NCI-H2107 treated with DMSO at 0.1 percent for 48 hours (cell line): Measurements from ENCODE around the gene MFAP5.
"Not testable (repeated sequence)": the region's sequence is repeated elsewhere in the genome, so short reads cannot be mapped to it uniquely, and the experiment has no call there.

ENCODE experiments used
- DNase-seq: peaks from one replicate; lab custom pipeline; 2025; ENCODE audit not compliant: unreplicated experiment; lab: John Stamatoyannopoulos, UW

The MFAP5 gene

GRCh38 chr12:8630131-8630530 is 32.5 kb downstream of the MFAP5 start:
- DNase-seq: no peak

- DNase-seq: no peak
These were observed 33.1 kb downstream of the MFAP5 start for GRCh38 chr12:8629486-8630033.

DNA sequence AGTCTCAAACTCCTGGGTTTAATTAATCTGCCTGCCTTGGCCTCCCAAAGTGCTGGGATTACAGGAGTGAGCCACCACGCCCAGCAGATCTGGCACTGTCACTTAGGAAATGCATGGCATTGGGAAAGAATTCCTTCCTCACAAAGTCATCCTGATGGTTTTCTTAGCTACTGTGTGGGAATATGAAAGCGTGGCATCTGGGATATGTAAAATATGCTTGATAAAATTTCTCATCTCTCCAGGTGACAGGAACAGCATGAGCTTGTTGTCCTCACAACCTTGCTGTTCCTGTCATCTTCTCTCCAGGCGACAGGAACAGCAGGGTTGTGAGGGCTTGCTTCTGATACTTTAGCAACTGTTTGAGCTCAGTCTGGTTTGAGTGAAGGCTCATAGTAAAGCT is 33.9 kb downstream of the MFAP5 start:
- DNase-seq: no peak

DNA sequence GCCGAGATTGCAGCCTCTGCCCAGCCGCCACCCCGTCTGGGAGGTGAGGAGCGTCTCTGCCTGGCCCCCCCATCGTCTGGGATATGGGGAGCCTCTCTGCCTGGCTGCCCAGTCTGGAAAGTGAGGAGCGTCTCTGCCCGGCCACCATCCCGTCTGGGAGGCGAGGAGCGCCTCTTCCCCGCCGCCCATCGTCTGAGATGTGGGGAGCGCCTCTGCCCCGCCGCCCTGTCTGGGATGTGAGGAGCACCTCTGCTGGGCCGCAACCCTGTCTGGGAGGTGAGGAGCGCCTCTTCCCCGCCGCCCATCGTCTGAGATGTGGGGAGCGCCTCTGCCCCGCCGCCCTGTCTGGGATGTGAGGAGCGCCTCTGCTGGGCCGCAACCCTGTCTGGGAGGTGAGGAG is 37.9 kb downstream of the MFAP5 start:
- DNase-seq: not testable (repeated sequence)

- no peak for DNase-seq
These were observed 40.0 kb downstream of the MFAP5 start for GRCh38 chr12:8622646-8623045.

DNA sequence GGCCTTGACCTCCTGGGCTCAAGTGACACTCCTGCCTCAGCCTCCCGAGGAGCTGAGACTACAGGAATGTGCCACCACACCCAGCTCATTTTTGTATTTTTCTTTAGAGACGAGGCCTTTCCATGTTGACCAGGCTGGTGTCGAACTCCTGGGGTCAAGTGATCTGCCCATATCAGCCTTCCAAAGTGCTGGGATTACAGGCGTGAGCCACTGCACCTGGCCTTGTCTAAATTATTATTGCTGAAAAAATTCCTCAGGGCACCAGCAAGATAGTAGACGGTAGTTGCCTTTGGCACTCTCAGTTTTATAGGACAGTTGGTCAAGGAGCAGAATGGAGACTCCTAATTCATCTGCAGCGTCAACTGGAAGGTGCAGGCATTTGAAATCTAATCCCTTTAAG is 47.4 kb downstream of the MFAP5 start:
- DNase-seq: no peak

- not testable (repeated sequence) for DNase-seq
These were observed 48.7 kb downstream of the MFAP5 start for GRCh38 chr12:8613881-8614280.

DNA sequence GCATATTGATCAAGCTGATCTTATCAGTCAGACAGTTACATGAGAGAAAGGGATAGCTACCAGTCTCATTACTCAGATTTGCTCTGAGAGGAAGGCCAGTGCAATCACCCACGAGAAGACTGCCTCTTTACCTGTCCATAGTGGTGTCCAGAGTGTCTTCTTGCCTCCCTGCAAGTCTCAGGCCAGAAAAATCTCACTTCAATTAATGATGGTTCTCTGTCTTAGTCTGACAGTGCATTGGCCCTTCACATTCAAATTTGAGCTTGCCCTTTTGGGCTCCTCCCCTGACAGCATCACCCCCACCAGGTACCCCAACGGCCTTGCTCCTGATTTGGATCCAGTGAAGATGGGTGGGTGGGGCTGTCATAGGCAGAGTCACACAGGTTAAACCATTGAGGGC is 50.0 kb downstream of the MFAP5 start, which contains the start of gene AICDA:
AICDA (minus strand) TSS at position 231 of the 400 bp plus-strand sequence; CDS start at position 139, 92 bp downstream.
- DNase-seq: no peak

DNA sequence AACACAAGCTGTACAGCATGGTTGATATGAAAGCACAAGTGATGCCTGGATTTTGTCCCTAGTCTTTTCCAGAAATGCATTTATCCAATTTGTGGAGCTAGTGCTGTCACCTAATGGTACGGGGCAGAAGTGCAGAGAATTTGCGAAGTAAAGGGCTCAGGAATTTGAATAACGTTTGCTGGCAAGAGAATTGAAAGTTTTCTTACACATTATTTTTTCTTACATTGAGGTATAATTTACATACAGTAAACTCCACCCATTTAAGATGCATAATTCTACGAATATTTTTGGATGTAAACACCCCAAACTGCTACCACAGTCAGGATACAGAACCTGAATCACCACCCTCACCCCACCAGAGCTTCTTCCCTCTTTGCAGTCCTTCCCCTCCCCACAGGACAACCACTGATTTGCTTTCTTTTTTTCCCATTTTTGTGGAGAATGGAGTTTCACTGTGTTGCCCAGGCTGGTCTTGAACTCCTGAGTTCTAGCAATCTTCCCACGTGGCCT is 53.5 kb downstream of the MFAP5 start:
- peak; percentile 86 for DNase-seq

GRCh38 chr12:8606890-8607289 is 55.7 kb downstream of the MFAP5 start:
- no peak for DNase-seq

DNA sequence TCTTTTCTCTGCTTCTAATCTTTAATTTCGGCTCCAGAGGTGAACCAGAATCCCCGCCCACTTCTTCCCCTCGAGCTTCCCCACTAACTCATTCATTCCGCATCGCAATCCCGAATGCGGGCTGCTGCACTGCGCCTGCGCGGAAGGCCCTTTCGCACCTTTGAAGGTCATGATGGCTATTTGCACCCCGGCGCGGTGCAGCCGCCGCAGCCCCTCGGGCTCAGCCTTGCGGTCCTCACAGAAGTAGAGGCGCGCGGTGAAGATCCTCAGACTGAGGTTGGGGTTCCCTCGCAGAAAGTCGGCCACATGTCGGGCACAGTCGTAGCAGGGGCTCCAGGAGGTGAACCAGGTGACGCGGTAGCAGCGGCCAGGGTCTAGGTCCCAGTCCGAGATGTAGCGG is 57.6 kb downstream of the MFAP5 start:
- no peak for DNase-seq

GRCh38 chr12:8603856-8604255 is 58.8 kb downstream of the MFAP5 start:
- DNase-seq: no peak

- no peak for DNase-seq
These were observed 59.3 kb downstream of the MFAP5 start for GRCh38 chr12:8603286-8603685.

DNA sequence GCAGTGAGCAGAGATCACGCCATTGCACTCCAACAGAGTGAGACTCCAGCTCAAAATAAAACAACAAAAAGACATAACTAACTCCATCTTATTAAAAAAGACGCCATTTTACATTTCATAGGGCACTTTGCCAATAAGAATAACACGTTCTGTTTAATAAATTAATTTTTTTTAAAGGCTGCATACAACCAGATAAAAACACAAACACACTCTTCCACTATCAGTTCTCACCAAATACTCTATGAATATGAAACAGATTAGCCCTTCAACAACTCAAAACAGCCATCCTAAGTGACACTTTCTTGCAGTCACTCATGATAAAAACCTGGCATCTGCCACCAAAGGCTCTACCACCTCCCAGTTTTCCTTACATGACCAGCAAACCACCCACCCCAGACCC is 66.1 kb downstream of the MFAP5 start:
- DNase-seq: no peak
